Uterus (tissue), 4 donors: ENCODE data around the gene UBE2R2. TPM values are rescaled to one million over a fixed set of nuclear protein-coding genes. Genes with fewer than 3 reads are reported as not detected.
"Not testable (repeated sequence)": the region's sequence is repeated elsewhere in the genome, so short reads cannot be mapped to it uniquely, and the experiment has no call there.

ENCODE experiments used
- DNase-seq, 2 donors: peaks; one replicate each; pipeline ENCODE4 v3.0.0-alpha.2; 2019 to 2020
- H3K27ac ChIP-seq, 2 donors: fragments of 200-600 bp; sonication (generic); 1 replicate in 1 of 2; 2 replicates in 1 of 2; pipeline ENCODE4 v1.5.1; 2016 to 2018
- H3K27me3 ChIP-seq, 2 donors: fragments of 200-600 bp; sonication (generic); one replicate each; pipeline ENCODE4 v1.5.1; 2018 to 2019; ENCODE audit warnings: control low read depth in 1 of 2
- H3K36me3 ChIP-seq, 2 donors: fragments of 200-600 bp; sonication (generic); one replicate each; pipeline ENCODE4 v1.5.1; 2019; ENCODE audit warnings: control low read depth in 1 of 2
- H3K4me1 ChIP-seq, 2 donors: fragments of 200-600 bp; sonication (generic); one replicate each; pipeline ENCODE4 v1.5.1; 2018 to 2019; ENCODE audit warnings: control low read depth in 1 of 2
- H3K4me3 ChIP-seq, 2 donors: fragments of 200-600 bp; sonication (generic); 1 replicate in 1 of 2; 2 replicates in 1 of 2; pipeline ENCODE4 v1.5.1; 2018 to 2019; ENCODE audit warnings: mild to moderate bottlenecking in 1 of 2
- H3K9me3 ChIP-seq, 2 donors: fragments of 200-600 bp; sonication (generic); one replicate each; pipeline ENCODE4 v1.5.1; 2019; ENCODE audit warnings: control low read depth in 1 of 2
- POLR2A ChIP-seq, 2 donors: fragments of 450-650 bp; IDR thresholded peaks; one replicate each; pipeline ENCODE4 v1.6.1; 2016; ENCODE audit warnings: antibody characterized with exemption in 2 of 2, mild to moderate bottlenecking in 1 of 2, moderate library complexity in 1 of 2
- intact Hi-C: fragments of 100-400 bp; cut with DNase I; formaldehyde crosslinking; loops from one replicate; pipeline ENCODE4 v1.15.1; 2023; ENCODE audit warnings: low total_unique reads
- total RNA-seq, 4 donors: library from RNA; depleted of rRNA in 3 of 4; stranded (reverse); fragments of >200 nt in 3 of 4; gene quantifications; one replicate each; pipeline versions ENCODE4 v1.1.0 to v1.2.4, GENCODE V29; 2014 to 2023
- TF ChIP-seq, protein P1 (sequence below), 4 experiments: fragments of 200-600 bp in 2 of 4; fragments of 450-650 bp in 2 of 4; sonication (generic) in 2 of 4; IDR thresholded peaks; one replicate each; pipeline ENCODE4 v1.5.1; 2016 to 2019; ENCODE audit warnings: antibody characterized with exemption in 4 of 4, mild to moderate bottlenecking in 2 of 4, moderate library complexity in 1 of 4
- donor health status: DM: yes; HTN: yes; CAD: no.

Gene UBE2R2
- total RNA-seq, 4 donors from 2014 or later = 5.4 to 46.9 (median 22.1) TPM

GRCh38 chr9:33787839-33788238 lies 29.1 kb upstream of the UBE2R2 start:
- Histone ChIP-seq H3K9me3 (no peaks in the 10 kb centered on the region), H3K36me3 (no peaks in the 10 kb centered on the region), H3K4me3 (no peak overlapping the region), H3K27ac (no peak overlapping the region), H3K4me1 (no peaks in the 10 kb centered on the region), H3K27me3 (no peaks in the 10 kb centered on the region)
- TF ChIP-seq, protein P1, sequence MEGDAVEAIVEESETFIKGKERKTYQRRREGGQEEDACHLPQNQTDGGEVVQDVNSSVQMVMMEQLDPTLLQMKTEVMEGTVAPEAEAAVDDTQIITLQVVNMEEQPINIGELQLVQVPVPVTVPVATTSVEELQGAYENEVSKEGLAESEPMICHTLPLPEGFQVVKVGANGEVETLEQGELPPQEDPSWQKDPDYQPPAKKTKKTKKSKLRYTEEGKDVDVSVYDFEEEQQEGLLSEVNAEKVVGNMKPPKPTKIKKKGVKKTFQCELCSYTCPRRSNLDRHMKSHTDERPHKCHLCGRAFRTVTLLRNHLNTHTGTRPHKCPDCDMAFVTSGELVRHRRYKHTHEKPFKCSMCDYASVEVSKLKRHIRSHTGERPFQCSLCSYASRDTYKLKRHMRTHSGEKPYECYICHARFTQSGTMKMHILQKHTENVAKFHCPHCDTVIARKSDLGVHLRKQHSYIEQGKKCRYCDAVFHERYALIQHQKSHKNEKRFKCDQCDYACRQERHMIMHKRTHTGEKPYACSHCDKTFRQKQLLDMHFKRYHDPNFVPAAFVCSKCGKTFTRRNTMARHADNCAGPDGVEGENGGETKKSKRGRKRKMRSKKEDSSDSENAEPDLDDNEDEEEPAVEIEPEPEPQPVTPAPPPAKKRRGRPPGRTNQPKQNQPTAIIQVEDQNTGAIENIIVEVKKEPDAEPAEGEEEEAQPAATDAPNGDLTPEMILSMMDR (IDR thresholded peaks at IDR 0.05) = no peak
- no peak for TF ChIP-seq POLR2A (IDR thresholded peaks at IDR 0.05)
- DNase-seq = no peak
- intact Hi-C loops = no loop called here

GRCh38 chr9:33789429-33789828 lies 27.5 kb upstream of the UBE2R2 start:
- H3K27ac ChIP-seq, H3K4me1 ChIP-seq, H3K9me3 ChIP-seq, H3K4me3 ChIP-seq, H3K27me3 ChIP-seq, DNase-seq, H3K36me3 ChIP-seq, intact Hi-C loops: not testable (repeated sequence)

DNA sequence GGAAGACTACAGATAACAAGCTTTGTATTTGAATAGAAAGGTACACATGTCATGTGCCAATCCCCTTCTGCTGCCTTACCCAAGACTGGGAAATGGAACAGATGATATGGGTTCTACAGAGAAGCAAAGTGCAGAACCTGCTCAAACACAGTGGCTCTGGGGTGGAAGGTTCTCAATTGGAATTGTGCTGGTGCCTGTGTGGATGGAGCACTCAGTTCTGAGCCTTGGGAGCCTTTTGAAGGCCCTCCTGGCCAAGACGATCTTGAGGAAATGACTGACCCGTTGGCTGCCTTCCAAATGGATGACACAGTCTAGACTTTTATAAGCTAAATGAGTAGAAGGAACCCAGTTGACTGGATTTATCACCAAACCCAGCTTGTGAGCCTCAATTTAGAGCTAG lies 25.8 kb upstream of the UBE2R2 start:
- intact Hi-C loops = no loop called here

DNA sequence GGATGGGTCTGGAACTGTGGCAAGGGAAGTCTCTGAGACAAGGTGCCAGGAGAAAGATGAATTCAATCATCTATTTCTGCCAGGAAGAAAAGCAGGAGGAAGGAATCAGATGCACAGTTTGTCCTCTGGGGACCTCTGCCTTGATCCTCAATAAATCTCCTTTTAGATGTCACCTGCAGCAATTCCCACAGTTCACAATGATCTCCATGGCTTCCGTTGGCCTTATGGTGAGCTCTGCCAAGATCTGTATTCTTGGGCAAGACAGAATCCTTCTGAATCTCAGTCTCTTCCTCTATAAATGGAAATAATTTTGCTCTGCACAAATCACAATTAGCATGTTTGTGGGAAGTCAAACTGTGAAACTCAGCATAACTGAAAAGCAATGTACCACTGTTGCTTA lies 23.5 kb upstream of the UBE2R2 start:
- DNase-seq, H3K36me3 ChIP-seq, H3K27ac ChIP-seq, H3K4me1 ChIP-seq, H3K4me3 ChIP-seq, H3K27me3 ChIP-seq, H3K9me3 ChIP-seq, intact Hi-C loops: not testable (repeated sequence)

More for the DNA sequence above, 25.8 kb upstream of the UBE2R2 start:
- no peak for DNase-seq
- Histone ChIP-seq H3K36me3 (no peaks in the 10 kb centered on the region), H3K4me1 (no peaks in the 10 kb centered on the region), H3K27me3 (no peaks in the 10 kb centered on the region), H3K9me3 (no peaks in the 10 kb centered on the region), H3K4me3 (no peak overlapping the region), H3K27ac (no peak overlapping the region)
- no peak for TF ChIP-seq POLR2A (IDR thresholded peaks at IDR 0.05)
- TF ChIP-seq, protein P1 (IDR thresholded peaks at IDR 0.05) = no peak

GRCh38 chr9:33794560-33794959 lies 22.4 kb upstream of the UBE2R2 start:
- no peaks in the 10 kb centered on the region for H3K4me1 ChIP-seq
- H3K4me3 ChIP-seq = no peak overlapping the region
- no peak overlapping the region for H3K27ac ChIP-seq
- no peaks in the 10 kb centered on the region for H3K27me3 ChIP-seq
- no peaks in the 10 kb centered on the region for H3K36me3 ChIP-seq
- intact Hi-C loops = no loop called here
- DNase-seq = no peak
- TF ChIP-seq, protein P1 (IDR thresholded peaks at IDR 0.05) = no peak
- no peaks in the 10 kb centered on the region for H3K9me3 ChIP-seq

DNA sequence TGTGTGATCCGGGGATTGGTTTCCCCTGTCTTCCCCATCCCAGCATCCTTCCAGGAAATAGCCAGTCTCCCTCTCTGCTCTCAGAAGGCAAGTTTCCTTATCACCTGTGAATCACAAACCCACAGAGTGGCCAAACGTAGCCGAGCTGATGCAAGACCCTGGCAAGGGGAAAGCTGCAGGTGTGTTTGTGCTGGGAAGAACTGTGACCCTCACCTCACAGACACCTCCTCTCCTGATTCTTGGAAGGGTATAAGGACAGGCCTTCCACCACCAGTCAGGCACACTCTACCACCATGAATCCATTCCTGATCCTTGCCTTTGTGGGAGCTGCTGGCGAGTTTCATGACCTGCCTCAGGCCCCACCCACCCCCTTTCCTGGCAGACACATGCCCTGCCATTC lies 21.7 kb upstream of the UBE2R2 start, which contains the start of gene PRSS3:
PRSS3 (plus strand) TSS at position 281 of the 400 bp plus-strand sequence; CDS start at position 294, 13 bp downstream.
- TF ChIP-seq POLR2A (IDR thresholded peaks at IDR 0.05) = no peak
- TF ChIP-seq, protein P1 (IDR thresholded peaks at IDR 0.05) = no peak
- Histone ChIP-seq H3K36me3 (no peaks in the 10 kb centered on the region), H3K4me3 (no peak within 1 kb of the TSS), H3K27ac (no peak within 1 kb of the TSS), H3K27me3 (no peaks in the 10 kb centered on the region), H3K4me1 (no peaks in the 10 kb centered on the region), H3K9me3 (no peaks in the 10 kb centered on the region)
- intact Hi-C loops = no loop called here
- no peak for DNase-seq
